ENCODE data around the gene KCNK7.

KCNK7 gene

GRCh38 chr11:65620666-65621065, 25.1 kb upstream of the KCNK7 start:
- TF ChIP-seq CTCF (IDR thresholded peaks at IDR 0.05; ENCODE audit: control insufficient read depth, insufficient read depth, low read depth, low read length, missing control alignments), result no peak
- no peak for DNase-seq (ENCODE audit: low read depth)
- no peak overlapping the region for H3K4me3 ChIP-seq (ENCODE audit: control insufficient read depth, low read depth, low read length)

- no peak overlapping the region for H3K4me3 ChIP-seq (ENCODE audit: control insufficient read depth, low read depth, low read length)
- no peak for DNase-seq (ENCODE audit: low read depth)
- TF ChIP-seq CTCF (IDR thresholded peaks at IDR 0.05; ENCODE audit: control insufficient read depth, insufficient read depth, low read depth, low read length, missing control alignments), result no peak
Observed at GRCh38 chr11:65619281-65619928, 23.8 kb upstream of the KCNK7 start.

GRCh38 chr11:65618763-65619162, 23.2 kb upstream of the KCNK7 start:
- no peak for TF ChIP-seq CTCF (IDR thresholded peaks at IDR 0.05; ENCODE audit: control insufficient read depth, insufficient read depth, low read depth, low read length, missing control alignments)
- no peak for DNase-seq (ENCODE audit: low read depth)
- no peak overlapping the region for H3K4me3 ChIP-seq (ENCODE audit: control insufficient read depth, low read depth, low read length)

DNA sequence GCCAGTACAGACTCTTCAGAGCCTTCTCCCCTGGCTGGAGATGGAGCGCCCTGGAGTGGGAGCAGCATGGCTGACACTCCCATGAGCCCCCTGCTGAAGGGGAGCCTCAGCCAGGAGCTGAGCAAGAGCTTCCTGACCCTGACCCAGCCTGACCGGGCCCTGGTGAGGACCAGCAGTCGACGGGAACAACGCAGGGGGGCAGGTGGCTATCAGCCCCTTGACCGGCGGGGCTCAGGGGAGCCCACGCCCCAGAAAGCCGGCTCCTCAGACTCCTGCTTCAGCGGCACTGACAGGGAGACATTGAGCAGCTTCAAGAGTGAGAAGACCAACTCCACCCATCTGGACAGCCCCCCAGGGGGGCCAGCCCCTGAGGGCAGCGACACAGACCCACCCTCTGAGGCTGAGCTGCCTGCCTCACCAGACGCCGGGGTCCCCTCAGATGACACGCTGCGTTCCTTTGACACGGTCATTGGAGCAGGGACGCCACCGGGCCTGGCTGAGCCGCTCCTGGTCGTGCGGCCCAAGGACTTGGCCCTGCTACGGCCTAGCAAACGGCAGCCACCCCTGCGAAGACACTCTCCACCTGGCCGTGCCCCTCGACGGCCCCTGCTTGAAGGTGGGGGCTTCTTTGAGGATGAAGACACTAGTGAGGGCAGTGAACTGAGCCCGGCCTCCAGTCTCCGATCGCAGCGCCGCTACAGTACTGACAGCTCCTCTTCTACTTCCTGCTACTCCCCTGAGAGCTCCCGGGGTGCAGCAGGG, 22.6 kb upstream of the KCNK7 start:
- H3K4me3 ChIP-seq (ENCODE audit: control insufficient read depth, low read depth, low read length), result no peak overlapping the region
- no peak for DNase-seq (ENCODE audit: low read depth)
- no peak for TF ChIP-seq CTCF (IDR thresholded peaks at IDR 0.05; ENCODE audit: control insufficient read depth, insufficient read depth, low read depth, low read length, missing control alignments)

DNA sequence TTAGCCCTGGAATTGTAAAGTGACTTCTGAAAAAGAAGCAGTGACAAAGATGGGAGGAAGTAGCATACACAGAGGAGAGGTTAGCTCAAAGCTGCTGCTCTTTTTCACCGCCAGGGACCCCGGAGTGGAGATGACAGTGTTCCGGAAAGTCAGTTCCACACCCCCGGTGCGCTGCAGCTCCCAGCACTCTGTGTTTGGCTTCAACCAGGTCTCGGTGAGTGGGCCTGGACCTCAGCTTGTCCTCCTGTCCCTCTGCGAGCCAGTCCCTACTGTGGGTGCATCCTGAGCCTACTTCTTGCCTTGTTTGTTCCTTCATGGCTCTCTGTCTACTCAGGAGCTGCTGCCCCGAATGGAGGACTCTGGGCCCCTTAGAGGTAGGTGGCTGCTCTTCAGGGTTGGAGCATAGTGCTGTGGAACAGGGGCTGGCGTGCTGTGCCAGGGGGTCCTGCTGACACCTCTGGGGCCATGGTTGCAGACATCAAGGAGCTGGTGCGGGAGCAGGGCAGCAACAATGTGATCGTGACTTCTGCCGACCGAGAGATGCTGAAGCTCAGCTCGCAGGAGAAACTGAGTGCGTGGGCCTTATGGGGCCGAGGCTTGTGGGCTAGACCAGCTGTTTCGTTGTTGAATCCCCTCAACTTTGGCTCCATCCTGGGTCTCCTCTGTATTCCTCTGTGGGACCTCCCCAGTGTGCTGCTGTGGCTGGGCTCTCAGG, 21.7 kb upstream of the KCNK7 start:
- no peak for DNase-seq (ENCODE audit: low read depth)
- H3K4me3 ChIP-seq (ENCODE audit: control insufficient read depth, low read depth, low read length), result peak overlapping the region; percentile 85
- TF ChIP-seq CTCF (IDR thresholded peaks at IDR 0.05; ENCODE audit: control insufficient read depth, insufficient read depth, low read depth, low read length, missing control alignments), result no peak

GRCh38 chr11:65616575-65617001, 21.0 kb upstream of the KCNK7 start:
- peak overlapping the region; percentile 85 for H3K4me3 ChIP-seq (ENCODE audit: control insufficient read depth, low read depth, low read length)
- DNase-seq (ENCODE audit: low read depth), result no peak
- TF ChIP-seq CTCF (IDR thresholded peaks at IDR 0.05; ENCODE audit: control insufficient read depth, insufficient read depth, low read depth, low read length, missing control alignments), result no peak

All from AG09309 (cell line).